ENCODE results near the gene GOLGA7B. TPM values are rescaled to one million over a fixed set of nuclear protein-coding genes. Genes with fewer than 3 reads are reported as not detected.
A peak's percentile ranks its signal among the peaks of the same experiment; 100 is the strongest.
"Not testable (repeated sequence)": the region's sequence is repeated elsewhere in the genome, so short reads cannot be mapped to it uniquely, and the experiment has no call there.

The GOLGA7B gene
- total RNA-seq, 1 donor from 2014 or later = 3.3 TPM

DNA sequence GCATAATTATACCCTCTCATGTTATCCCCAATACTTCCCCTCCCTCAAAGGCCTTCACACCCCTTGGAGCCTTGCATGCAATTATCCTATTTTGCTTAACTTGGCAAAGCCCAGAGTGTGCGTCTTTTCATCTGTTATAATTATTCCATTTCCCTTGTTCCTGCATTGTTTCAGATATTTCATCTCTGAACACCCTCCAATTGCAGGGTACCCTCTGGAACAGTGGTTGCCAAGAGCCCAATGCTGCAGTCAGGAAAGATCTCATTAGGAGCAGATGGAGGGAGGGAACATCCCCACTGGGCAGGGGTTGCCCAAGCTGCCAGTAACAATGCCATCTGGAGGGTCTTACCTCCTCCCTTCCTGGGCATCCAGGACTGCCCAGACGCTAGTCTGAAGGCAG is 18.4 kb upstream of the GOLGA7B start:
- DNase-seq (ENCODE audit: low spot score) = no peak

DNA sequence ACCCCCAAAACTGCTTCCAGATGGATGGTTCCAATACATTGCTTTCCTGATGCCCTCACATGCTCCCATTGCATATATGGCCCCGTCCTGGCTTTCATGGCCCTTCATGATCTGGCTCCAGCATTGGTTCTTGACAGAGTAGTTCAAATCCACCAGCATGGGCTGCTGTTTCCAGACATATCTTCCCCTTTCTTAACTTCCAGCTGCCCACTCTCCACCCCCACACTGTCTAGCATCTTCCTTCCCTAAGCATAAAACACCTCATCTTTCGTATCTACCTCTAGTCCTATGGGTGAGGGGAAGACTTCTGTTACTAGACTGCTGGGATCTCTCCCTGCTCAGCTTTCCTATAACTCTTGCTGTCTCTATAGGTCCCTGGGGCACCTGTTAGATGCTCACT is 13.2 kb upstream of the GOLGA7B start:
- DNase-seq (ENCODE audit: low spot score) = no peak

DNA sequence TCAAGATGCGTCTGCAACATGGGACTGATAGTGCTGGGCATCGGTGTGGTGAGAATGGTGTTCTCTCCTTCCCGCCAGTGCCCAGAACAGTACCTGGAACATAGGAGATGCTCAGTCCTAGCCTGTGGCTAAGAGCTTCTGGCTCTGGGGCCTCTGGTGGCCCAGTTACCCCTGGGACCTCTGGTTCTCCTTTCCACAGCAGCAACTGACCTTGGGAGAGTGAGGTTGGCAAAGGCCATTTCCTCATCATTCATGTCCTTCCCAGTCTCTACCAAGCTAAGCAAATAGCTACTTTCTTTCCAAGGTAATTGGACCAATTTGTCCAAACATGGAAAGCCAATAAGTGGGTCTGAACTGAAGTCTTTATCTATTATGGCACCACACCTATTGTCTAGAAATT is 11.6 kb upstream of the GOLGA7B start:
- no peak for DNase-seq (ENCODE audit: low spot score)

DNA sequence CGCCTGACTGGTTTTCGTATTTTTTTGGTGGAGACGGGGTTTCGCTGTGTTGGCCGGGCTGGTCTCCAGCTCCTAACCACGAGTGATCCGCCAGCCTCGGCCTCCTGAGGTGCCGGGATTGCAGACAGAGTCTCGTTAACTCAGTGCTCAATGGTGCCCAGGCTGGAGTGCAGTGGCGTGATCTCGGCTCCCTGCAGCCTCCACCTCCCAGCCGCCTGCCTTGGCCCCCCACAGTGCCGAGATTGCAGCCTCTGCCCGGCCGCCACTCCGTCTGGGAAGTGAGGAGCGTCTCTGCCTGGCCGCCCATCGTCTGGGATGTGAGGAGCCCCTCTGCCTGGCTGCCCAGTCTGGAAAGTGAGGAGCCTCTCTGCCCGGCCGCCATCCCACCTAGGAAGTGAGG is 8.5 kb upstream of the GOLGA7B start:
- DNase-seq (ENCODE audit: low spot score) = not testable (repeated sequence)

GRCh38 chr10:97842114-97842513 is 7.5 kb upstream of the GOLGA7B start:
- not testable (repeated sequence) for DNase-seq (ENCODE audit: low spot score)

- DNase-seq (ENCODE audit: low spot score) = no peak
Observed at GRCh38 chr10:97842656-97843280, 6.9 kb upstream of the GOLGA7B start.

DNA sequence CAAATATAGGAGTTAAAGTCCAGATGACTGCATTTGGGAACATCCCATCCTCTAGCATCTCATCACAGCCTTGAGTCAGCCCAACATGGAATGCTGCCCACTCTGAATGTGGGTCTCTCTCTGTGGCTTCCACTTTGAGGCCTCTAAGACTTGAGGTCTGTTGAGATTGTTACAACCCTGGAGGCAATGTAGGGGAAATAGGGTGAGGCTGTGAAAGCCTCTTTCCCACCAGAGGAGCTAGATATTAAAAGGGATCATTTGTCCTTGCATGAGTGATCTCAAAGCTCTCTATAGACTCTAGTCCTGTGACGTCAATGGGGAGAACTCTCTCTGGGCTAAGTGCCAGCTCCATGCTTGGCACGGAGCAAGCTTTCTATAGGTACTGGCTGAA is 6.4 kb upstream of the GOLGA7B start:
- DNase-seq (ENCODE audit: low spot score) = no peak

GRCh38 chr10:97843972-97844371 is 5.7 kb upstream of the GOLGA7B start:
- DNase-seq (ENCODE audit: low spot score) = not testable (repeated sequence)

DNA sequence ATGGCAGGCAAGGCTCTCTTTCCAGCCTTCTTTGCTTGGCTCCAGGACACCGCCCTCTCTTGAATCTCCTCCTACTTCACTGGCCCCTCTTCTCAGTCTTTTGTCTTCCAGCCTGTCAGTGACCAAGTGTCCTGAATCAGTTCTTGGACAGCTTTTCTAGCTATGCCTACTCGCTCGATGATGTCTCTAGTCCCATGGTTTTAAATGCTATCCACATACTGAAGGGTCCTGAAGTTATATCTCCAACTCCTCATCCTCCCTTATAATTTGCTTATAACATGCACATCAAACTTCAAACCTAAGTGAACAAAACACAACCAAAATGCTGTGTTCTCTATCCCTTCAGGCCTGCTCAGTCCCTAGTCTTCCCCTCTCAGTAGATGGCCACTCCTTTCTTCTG is 5.0 kb upstream of the GOLGA7B start:
- no peak for DNase-seq (ENCODE audit: low spot score)

DNA sequence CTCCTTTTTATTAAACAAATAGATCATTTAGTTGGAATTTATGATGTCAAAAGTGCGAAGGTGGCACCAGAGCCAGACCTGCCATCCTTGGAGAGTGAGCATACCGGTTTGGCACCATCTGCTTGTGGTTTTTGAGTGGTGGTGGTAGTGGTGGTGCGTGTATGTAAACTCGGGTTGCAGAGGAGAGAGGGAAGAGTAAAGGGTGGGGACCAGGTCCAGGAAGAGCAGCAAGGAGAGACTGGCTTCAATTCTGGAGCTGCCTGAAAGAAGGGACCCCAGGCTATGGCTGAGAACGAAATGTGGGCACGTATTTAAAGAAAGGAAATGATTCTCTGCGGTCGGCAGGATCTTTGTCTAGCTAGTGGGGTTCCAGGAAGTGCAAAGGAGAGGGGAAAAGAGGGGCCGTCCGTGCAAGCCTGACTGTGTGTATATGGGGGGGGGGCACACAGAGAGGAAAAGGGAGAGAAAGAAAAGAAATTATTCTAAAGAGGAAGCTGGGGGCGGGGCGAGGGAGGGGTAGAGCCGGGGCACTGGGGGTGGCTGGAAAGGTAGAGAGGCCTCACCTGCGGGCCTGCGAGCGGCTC is 448 bp upstream of the GOLGA7B start:
- DNase-seq (ENCODE audit: low spot score) = no peak

DNA sequence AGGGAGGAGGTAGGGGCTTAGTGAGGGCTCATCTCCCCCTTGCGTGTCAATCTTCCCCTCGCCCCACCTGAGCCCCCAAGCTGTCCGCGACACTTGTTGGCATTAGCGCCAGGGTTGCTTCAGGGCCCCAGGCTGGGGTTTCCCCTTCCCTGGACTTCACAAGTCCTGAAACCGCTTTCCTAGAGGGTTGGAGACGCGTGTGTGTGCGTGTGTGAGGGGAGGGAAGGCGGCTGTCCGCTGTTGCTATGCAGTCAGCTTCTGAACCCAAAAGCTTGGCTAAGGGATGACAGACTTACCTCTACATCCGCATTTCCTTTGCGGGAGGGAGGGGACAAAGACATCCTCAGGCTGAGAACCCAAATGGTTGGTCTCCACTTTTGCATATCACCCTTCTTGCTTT is 803 bp downstream of the GOLGA7B start:
- DNase-seq (ENCODE audit: low spot score) = no peak

GRCh38 chr10:97851341-97852001 is 1.8 kb downstream of the GOLGA7B start:
- no peak for DNase-seq (ENCODE audit: low spot score)

GRCh38 chr10:97852277-97852676 is 2.6 kb downstream of the GOLGA7B start:
- DNase-seq (ENCODE audit: low spot score) = no peak

- no peak for DNase-seq (ENCODE audit: low spot score)
Observed at GRCh38 chr10:97852840-97853405, 3.3 kb downstream of the GOLGA7B start.

DNA sequence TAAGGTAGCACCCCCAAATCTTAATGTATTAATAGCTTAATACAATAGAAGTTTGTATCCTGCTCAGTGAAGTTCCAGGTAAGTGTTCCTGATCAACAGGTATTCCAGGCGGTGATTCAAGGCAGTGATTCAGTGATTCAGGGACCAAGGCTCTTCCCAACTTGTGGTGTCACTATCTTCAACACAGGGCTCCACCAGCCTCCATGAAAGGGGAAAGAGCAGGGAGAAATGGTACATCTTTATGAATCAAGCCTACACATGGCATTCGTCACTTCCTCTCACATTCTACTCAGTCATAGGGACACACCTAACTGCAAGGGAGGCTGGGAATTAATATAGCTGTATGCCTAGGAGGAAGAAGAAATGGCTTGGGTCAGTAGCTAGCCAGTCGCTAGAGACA is 5.1 kb downstream of the GOLGA7B start:
- no peak for DNase-seq (ENCODE audit: low spot score)

DNA sequence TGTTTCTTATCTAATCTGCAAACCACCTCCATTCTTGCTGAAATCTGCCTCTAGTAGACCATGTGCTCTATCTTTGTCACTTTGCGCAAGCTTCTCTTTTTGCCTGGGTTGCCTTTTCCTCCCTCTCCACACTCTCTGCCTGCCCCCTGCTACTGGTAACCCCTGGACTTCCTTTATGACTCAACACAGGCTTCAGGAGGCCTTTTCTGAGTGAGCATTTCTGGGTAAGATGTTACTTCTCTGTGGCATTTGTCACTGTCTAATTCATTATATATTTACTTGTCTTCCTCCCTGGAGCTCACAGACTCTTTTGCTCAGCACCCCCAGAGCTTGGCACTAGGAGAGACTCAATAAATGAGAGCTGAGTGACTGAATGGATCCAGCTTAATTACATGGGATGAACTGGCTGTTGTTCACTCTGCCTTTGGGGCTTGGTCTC is 8.4 kb downstream of the GOLGA7B start:
- DNase-seq (ENCODE audit: low spot score) = no peak

DNA sequence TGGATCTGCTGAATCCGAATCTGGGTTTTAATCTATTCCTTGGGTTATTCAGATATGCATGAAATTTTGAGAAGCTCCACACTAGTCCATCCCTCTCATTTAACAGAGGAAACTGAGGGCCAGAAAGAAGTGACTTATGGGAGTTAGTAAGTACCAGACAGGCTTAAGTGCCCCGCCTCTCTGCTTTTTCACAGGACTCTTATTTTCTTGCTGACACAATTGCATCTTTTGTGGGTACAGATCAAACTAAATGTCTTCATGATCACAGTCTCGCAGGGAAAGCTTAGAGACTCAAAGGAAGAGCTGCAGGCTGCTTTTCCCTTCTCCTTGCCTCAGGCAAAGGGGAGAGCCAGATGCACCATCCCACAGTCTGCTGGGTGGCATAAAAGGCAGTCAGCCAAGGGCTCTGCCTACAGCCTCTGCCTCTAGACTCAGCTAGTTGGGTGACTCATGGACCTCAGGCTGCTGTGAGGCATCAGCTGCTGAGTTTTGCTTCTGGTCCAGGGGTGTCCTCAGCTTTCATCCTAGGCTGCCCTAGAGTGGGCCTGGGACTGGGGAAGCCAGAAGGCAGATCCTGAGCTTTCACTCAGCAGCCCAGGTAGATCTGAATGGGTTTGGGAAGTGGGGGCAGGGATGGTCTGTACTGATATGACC is 11.6 kb downstream of the GOLGA7B start:
- DNase-seq (ENCODE audit: low spot score) = peak; percentile 56

DNA sequence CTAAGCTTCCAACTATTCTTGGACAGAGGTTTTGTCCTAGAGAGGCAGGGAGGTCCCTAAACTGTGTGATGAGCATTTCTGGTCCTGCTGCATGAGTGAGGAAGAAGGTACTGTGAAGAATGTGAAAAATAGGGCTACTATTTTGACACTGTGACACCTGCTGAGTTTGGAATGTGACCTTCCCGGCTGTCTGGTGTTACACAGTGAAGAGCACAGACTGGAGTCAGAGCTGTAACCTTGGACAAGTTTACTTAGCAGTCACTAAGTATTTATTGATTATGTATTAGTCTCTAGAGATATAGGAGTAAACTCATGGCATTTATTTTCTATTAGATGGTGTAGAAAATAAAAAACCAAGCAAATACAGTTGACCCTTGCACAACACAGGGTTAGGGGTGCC is 12.3 kb downstream of the GOLGA7B start:
- peak; percentile 54 for DNase-seq (ENCODE audit: low spot score)

GRCh38 chr10:97863808-97864207 is 14.2 kb downstream of the GOLGA7B start:
- no peak for DNase-seq (ENCODE audit: low spot score)

- no peak for DNase-seq (ENCODE audit: low spot score)
Observed at GRCh38 chr10:97865488-97865887, 15.8 kb downstream of the GOLGA7B start.

DNA sequence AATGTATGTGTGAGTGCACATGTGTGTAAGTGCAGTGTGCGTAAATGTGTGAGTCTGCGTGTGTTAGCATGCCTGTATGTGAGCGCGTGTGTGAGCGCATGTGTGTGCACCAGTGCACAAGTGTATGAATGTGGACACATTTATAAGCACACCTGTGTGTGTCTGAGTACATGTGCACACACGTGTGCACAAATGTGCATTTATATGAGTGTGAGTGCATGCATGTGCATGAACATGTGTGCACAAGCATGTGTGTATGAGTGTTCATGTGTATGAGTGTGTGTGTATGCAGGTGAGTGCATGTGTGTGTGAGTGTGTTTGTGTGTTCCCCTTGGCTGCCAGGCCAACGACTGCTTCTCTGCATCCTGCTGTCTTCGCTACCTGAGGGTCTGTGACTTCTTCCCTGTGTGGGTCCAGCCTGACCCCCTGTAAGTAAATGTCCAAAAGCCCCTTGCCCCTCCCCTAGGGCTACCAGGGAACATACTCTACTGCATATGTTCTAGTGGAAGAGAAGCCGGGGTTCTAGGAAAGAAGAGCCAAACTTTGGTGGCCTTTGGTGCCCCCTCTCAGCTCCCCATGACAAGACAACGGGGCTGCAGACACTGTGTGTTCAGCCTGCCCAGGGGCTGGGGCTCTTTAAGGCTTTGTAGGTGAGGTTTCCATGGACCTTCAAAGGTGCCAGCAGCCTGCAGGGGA is 17.0 kb downstream of the GOLGA7B start:
- DNase-seq (ENCODE audit: low spot score) = no peak
